Raji (cell line): Measurements from ENCODE around the gene SNCB.

Experiments used
- POLR2A ChIP-seq: IDR thresholded peaks from 2 replicates; pipeline ENCODE4 v1.6.1; 2011; ENCODE audit warnings: low read depth, low read length, control low read depth; ENCODE audit not compliant: insufficient read depth

The SNCB gene

GRCh38 chr5:176664479-176664878 lies 34.1 kb upstream of the SNCB start:
- no peak for TF ChIP-seq POLR2A

- TF ChIP-seq POLR2A, result no peak
These were observed 33.2 kb upstream of the SNCB start for GRCh38 chr5:176663566-176663965.

- no peak for TF ChIP-seq POLR2A
These were observed 32.3 kb upstream of the SNCB start for GRCh38 chr5:176662371-176663333.

GRCh38 chr5:176661676-176662075 lies 31.3 kb upstream of the SNCB start:
- TF ChIP-seq POLR2A, result no peak

GRCh38 chr5:176660860-176661641 lies 30.7 kb upstream of the SNCB start:
- TF ChIP-seq POLR2A, result no peak

- no peak for TF ChIP-seq POLR2A
These were observed 30.2 kb upstream of the SNCB start for GRCh38 chr5:176660530-176660859.

- no peak for TF ChIP-seq POLR2A
These were observed 29.6 kb upstream of the SNCB start for GRCh38 chr5:176659860-176660461.

- no peak for TF ChIP-seq POLR2A
These were observed 29.1 kb upstream of the SNCB start for GRCh38 chr5:176659512-176659839.

- no peak for TF ChIP-seq POLR2A
These were observed 28.6 kb upstream of the SNCB start for GRCh38 chr5:176658817-176659511.

GRCh38 chr5:176658007-176658599 lies 27.8 kb upstream of the SNCB start:
- no peak for TF ChIP-seq POLR2A

GRCh38 chr5:176656467-176656990 lies 26.2 kb upstream of the SNCB start:
- TF ChIP-seq POLR2A, result no peak

GRCh38 chr5:176654856-176655255 lies 24.5 kb upstream of the SNCB start:
- TF ChIP-seq POLR2A, result no peak

GRCh38 chr5:176653401-176654385 lies 23.4 kb upstream of the SNCB start:
- TF ChIP-seq POLR2A, result no peak

GRCh38 chr5:176652136-176652535 lies 21.8 kb upstream of the SNCB start:
- TF ChIP-seq POLR2A, result no peak

- no peak for TF ChIP-seq POLR2A
These were observed 21.2 kb upstream of the SNCB start for GRCh38 chr5:176651472-176651980.
